Adrenal gland (tissue), 19 donors: ENCODE measurements around the gene UBA52. TPM values are rescaled to one million over a fixed set of nuclear protein-coding genes. Genes with fewer than 3 reads are reported as not detected.

Experiments used
- DNase-seq, 7 donors: peaks; one replicate each; pipeline ENCODE4 v3.0.0-alpha.2; 2019 to 2020
- H3K27ac ChIP-seq, 5 donors: fragments of 200-600 bp; sonication (generic) in 4 of 5; 1 replicate in 3 of 5; 2 replicates in 2 of 5; pipeline versions ENCODE4 v1.5.1 to v1.8.0; 2016 to 2020; ENCODE audit warnings: mild to moderate bottlenecking in 1 of 5
- H3K27me3 ChIP-seq: fragments of 200-600 bp; 2 replicates; pipeline ENCODE4 v1.8.0; 2021
- H3K36me3 ChIP-seq, 2 donors: fragments of 200-600 bp; replicated peaks in 1 of 2; 1 replicate in 1 of 2; 2 replicates in 1 of 2; pipeline versions ENCODE4 v1.5.1 to v1.8.0; 2018 to 2022
- H3K4me1 ChIP-seq, 2 donors: fragments of 200-600 bp; replicated peaks in 1 of 2; 1 replicate in 1 of 2; 2 replicates in 1 of 2; pipeline versions ENCODE4 v1.5.1 to v1.8.0; 2018 to 2021
- H3K4me3 ChIP-seq, 4 donors: fragments of 200-600 bp; sonication (generic) in 3 of 4; one replicate each; pipeline ENCODE4 v1.5.1; 2016 to 2018
- H3K9me3 ChIP-seq, 3 donors: fragments of 200-600 bp; sonication (generic) in 1 of 3; replicated peaks in 1 of 3; 1 replicate in 2 of 3; 2 replicates in 1 of 3; pipeline versions ENCODE4 v1.5.1 to v1.8.0; 2016 to 2021
- POLR2A ChIP-seq, 2 donors: fragments of 450-650 bp; IDR thresholded peaks; one replicate each; pipeline ENCODE4 v1.6.1; 2017; ENCODE audit warnings: antibody characterized with exemption in 2 of 2, mild to moderate bottlenecking in 2 of 2, moderate library complexity in 1 of 2
- WGBS, 4 donors: extraction: QIAGEN DNeasy Blood & Tissue Kit in 2 of 4; methylation state at CpG; one replicate each; pipeline versions ENCODE4 v1.1.5 to v1.1.7; 2013 to 2017; 5-methylcytosine and 5-hydroxymethylcytosine counted together
- intact Hi-C, 2 donors: fragments of 100-400 bp; cut with DNase I; formaldehyde crosslinking; loops; one replicate each; pipeline versions ENCODE4 v1.14.1 to v1.15.0; 2022 to 2023
- long read RNA-seq, 10 donors: library from polyadenylated mRNA in 3 of 10; unstranded in 2 of 10; stranded (forward) in 1 of 10; transcript quantifications; one replicate each; pipeline ENCODE4 v2.0.0 and lab custom pipeline, GENCODE V29; 2021 to 2026
- polyA plus RNA-seq, 3 donors: library from polyadenylated mRNA; stranded (reverse); fragments of 200-250 nt in 2 of 3; fragments of 350-450 nt in 1 of 3; fragmentation: Illumina TruSeq in 1 of 3; extraction: RNeasy Lipid Tissue Mini Kit (QIAGEN cat#74804) in 1 of 3; gene quantifications; one replicate each; pipeline ENCODE4 v1.2.3, GENCODE V29; 2013 to 2014
- total RNA-seq, 9 donors: library from RNA; depleted of rRNA in 4 of 9; stranded (reverse); fragments of >200 nt in 4 of 9; fragments of 120-200 nt in 1 of 9; fragmentation: NEBNext Ultra II Directional in 1 of 9; extraction: Animal tissue kit (Norgen Biotek cat#: 25700) in 1 of 9; gene quantifications; one replicate each; pipeline versions ENCODE4 v1.1.0 to v1.2.4, GENCODE V29; 2013 to 2023
- TF ChIP-seq, protein P1 (sequence below), 6 experiments: fragments of 450-650 bp in 4 of 6; fragments of 200-600 bp in 2 of 6; sonication (generic) in 1 of 6; IDR thresholded peaks; 1 replicate in 5 of 6; 2 replicates in 1 of 6; pipeline versions ENCODE4 v1.5.1 to v1.8.0; 2016 to 2021; ENCODE audit warnings: antibody characterized with exemption in 6 of 6, mild to moderate bottlenecking in 2 of 6, moderate library complexity in 1 of 6
- donor health status: healthy with polysubstance abuse.
- donor health status: Bipolar disorder and iron deficiency.
- donor health status: DM: yes; HTN: yes; CAD: no.
- donor health status: DM: no; HTN: no; CAD: no.
- donor health status: DM: no; HTN: no; CAD: no.
- donor health status: DM: yes; HTN: yes; CAD: no.

UBA52 gene
- total RNA-seq (1,000 to 10,000 TPM in 6 of 9 donors, 100 to 1,000 TPM in 3; 781 to 1,331 (median 1,025) TPM), polyA plus RNA-seq (1,000 to 10,000 TPM in 2 of 3 donors, 100 to 1,000 TPM in 1; 950 to 1,900 (median 1,669) TPM)
- long read RNA-seq, donor 1, transcript UBA52-202 (5 exons, 2,845 nt) = minor isoform, 149 of 580 reads
- long read RNA-seq, donor 1, transcript UBA52-209 (4 exons, 514 nt) = minor isoform, 108 of 580 reads
- long read RNA-seq, donor 1, transcript UBA52-201 (5 exons, 572 nt) = major isoform, 211 of 580 reads
- long read RNA-seq, donor 1, partial matches to known transcripts = 56 of 580 reads
- long read RNA-seq, donor 1, other reads (novel, unspliced or antisense) = 49 of 580 reads
- long read RNA-seq, donor 2, transcript UBA52-202 (5 exons, 2,845 nt) = minor isoform, 98 of 436 reads
- long read RNA-seq, donor 2, transcript UBA52-201 (5 exons, 572 nt) = major isoform, 175 of 436 reads
- long read RNA-seq, donor 2, transcript UBA52-209 (4 exons, 514 nt) = minor isoform, 84 of 436 reads
- long read RNA-seq, donor 2, partial matches to known transcripts = 58 of 436 reads
- long read RNA-seq, donor 2, other reads (novel, unspliced or antisense) = 18 of 436 reads
- long read RNA-seq, donor 3, transcript UBA52-201 (5 exons, 572 nt) = major isoform, 184 of 465 reads
- long read RNA-seq, donor 3, transcript UBA52-209 (4 exons, 514 nt) = minor isoform, 99 of 465 reads
- long read RNA-seq, donor 3, transcript UBA52-202 (5 exons, 2,845 nt) = minor isoform, 93 of 465 reads
- long read RNA-seq, donor 3, partial matches to known transcripts = 61 of 465 reads
- long read RNA-seq, donor 3, other reads (novel, unspliced or antisense) = 22 of 465 reads
- long read RNA-seq, donor 4, transcript UBA52-209 (4 exons, 514 nt) = minor isoform, 111 of 773 reads
- long read RNA-seq, donor 4, transcript UBA52-202 (5 exons, 2,845 nt) = minor isoform, 231 of 773 reads
- long read RNA-seq, donor 4, transcript UBA52-201 (5 exons, 572 nt) = major isoform, 388 of 773 reads
- long read RNA-seq, donor 4, partial matches to known transcripts = 8 of 773 reads
- long read RNA-seq, donor 4, other reads (novel, unspliced or antisense) = 34 of 773 reads
- long read RNA-seq, donor 5, transcript UBA52-209 (4 exons, 514 nt) = minor isoform, 22 of 313 reads
- long read RNA-seq, donor 5, transcript UBA52-201 (5 exons, 572 nt) = major isoform, 193 of 313 reads
- long read RNA-seq, donor 5, transcript UBA52-202 (5 exons, 2,845 nt) = minor isoform, 83 of 313 reads
- long read RNA-seq, donor 5, partial matches to known transcripts = 5 of 313 reads
- long read RNA-seq, donor 5, other reads (novel, unspliced or antisense) = 5 of 313 reads
- long read RNA-seq, donor 6, transcript UBA52-209 (4 exons, 514 nt) = minor isoform, 135 of 939 reads
- long read RNA-seq, donor 6, transcript UBA52-202 (5 exons, 2,845 nt) = minor isoform, 202 of 939 reads
- long read RNA-seq, donor 6, transcript UBA52-201 (5 exons, 572 nt) = major isoform, 555 of 939 reads
- long read RNA-seq, donor 6, partial matches to known transcripts = 8 of 939 reads
- long read RNA-seq, donor 6, other reads (novel, unspliced or antisense) = 37 of 939 reads
- long read RNA-seq, donor 7, transcript UBA52-209 (4 exons, 514 nt) = minor isoform, 63 of 300 reads
- long read RNA-seq, donor 7, transcript UBA52-202 (5 exons, 2,845 nt) = minor isoform, 66 of 300 reads
- long read RNA-seq, donor 7, transcript UBA52-201 (5 exons, 572 nt) = major isoform, 123 of 300 reads
- long read RNA-seq, donor 7, partial matches to known transcripts = 31 of 300 reads
- long read RNA-seq, donor 7, other reads (novel, unspliced or antisense) = 16 of 300 reads
- long read RNA-seq, donor 8, transcript UBA52-201 (5 exons, 572 nt) = major isoform, 195 of 539 reads
- long read RNA-seq, donor 8, transcript UBA52-209 (4 exons, 514 nt) = minor isoform, 103 of 539 reads
- long read RNA-seq, donor 8, transcript UBA52-202 (5 exons, 2,845 nt) = minor isoform, 158 of 539 reads
- long read RNA-seq, donor 8, partial matches to known transcripts = 21 of 539 reads
- long read RNA-seq, donor 8, other reads (novel, unspliced or antisense) = 52 of 539 reads
- long read RNA-seq, donor 9, transcript UBA52-202 (5 exons, 2,845 nt) = minor isoform, 103 of 402 reads
- long read RNA-seq, donor 9, transcript UBA52-209 (4 exons, 514 nt) = minor isoform, 88 of 402 reads
- long read RNA-seq, donor 9, transcript UBA52-201 (5 exons, 572 nt) = major isoform, 137 of 402 reads
- long read RNA-seq, donor 9, partial matches to known transcripts = 48 of 402 reads
- long read RNA-seq, donor 9, other reads (novel, unspliced or antisense) = 20 of 402 reads
- long read RNA-seq, donor 10, transcript UBA52-209 (4 exons, 514 nt) = minor isoform, 48 of 175 reads
- long read RNA-seq, donor 10, transcript UBA52-201 (5 exons, 572 nt) = minor isoform, 51 of 175 reads
- long read RNA-seq, donor 10, transcript UBA52-202 (5 exons, 2,845 nt) = major isoform, 54 of 175 reads
- long read RNA-seq, donor 10, partial matches to known transcripts = 11 of 175 reads
- long read RNA-seq, donor 10, other reads (novel, unspliced or antisense) = 10 of 175 reads

GRCh38 chr19:18571564-18572344 lies at the start of gene UBA52:
Gene UBA52 (plus strand): TSS chr19:18571857. CDS start chr19:18573301, 1,444 bp downstream.
- TF ChIP-seq, protein P1, sequence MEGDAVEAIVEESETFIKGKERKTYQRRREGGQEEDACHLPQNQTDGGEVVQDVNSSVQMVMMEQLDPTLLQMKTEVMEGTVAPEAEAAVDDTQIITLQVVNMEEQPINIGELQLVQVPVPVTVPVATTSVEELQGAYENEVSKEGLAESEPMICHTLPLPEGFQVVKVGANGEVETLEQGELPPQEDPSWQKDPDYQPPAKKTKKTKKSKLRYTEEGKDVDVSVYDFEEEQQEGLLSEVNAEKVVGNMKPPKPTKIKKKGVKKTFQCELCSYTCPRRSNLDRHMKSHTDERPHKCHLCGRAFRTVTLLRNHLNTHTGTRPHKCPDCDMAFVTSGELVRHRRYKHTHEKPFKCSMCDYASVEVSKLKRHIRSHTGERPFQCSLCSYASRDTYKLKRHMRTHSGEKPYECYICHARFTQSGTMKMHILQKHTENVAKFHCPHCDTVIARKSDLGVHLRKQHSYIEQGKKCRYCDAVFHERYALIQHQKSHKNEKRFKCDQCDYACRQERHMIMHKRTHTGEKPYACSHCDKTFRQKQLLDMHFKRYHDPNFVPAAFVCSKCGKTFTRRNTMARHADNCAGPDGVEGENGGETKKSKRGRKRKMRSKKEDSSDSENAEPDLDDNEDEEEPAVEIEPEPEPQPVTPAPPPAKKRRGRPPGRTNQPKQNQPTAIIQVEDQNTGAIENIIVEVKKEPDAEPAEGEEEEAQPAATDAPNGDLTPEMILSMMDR (IDR thresholded peaks at IDR 0.05) = peak in 1 of 6 experiments; percentile 7
- peak; percentile 83 to 94 for TF ChIP-seq POLR2A (IDR thresholded peaks at IDR 0.05)
- intact Hi-C loops = no loop called here
- H3K36me3 ChIP-seq = peaks cover 0 to 62% of the 10 kb centered on the region in 2 donors
- peak within 1 kb of the TSS; percentile 79 to 94 (median 82) for H3K4me3 ChIP-seq
- WGBS, 4 donors = 0% methylated on average over 20 to 73 of the region's 75 CpGs
- peaks cover 14 to 19% of the 10 kb centered on the region in 2 donors for H3K4me1 ChIP-seq
- H3K27me3 ChIP-seq = no peaks in the 10 kb centered on the region
- DNase-seq = peak; percentile 98 to 99 (median 98)
- H3K9me3 ChIP-seq = no peaks in the 10 kb centered on the region
- H3K27ac ChIP-seq = peak within 1 kb of the TSS; percentile 85 to 94 (median 92)

- intact Hi-C loops = no loop called here
- peak; percentile 100 for DNase-seq
- WGBS, 4 donors = 1 to 3% (median 1%) methylated on average over 14 to 51 of the region's 51 CpGs
Measured at GRCh38 chr19:18522124-18522861, 49.4 kb upstream of the UBA52 start.

More at GRCh38 chr19:18522124-18522861, 49.4 kb upstream of the UBA52 start:
- H3K36me3 ChIP-seq = no peaks in the 10 kb centered on the region
- peaks cover 16 to 28% of the 10 kb centered on the region in 2 donors for H3K4me1 ChIP-seq
- no peaks in the 10 kb centered on the region for H3K27me3 ChIP-seq
- peak overlapping the region in 4 of 5 donors; percentile 85 to 96 (median 92) for H3K27ac ChIP-seq
- no peaks in the 10 kb centered on the region for H3K9me3 ChIP-seq
- TF ChIP-seq POLR2A (IDR thresholded peaks at IDR 0.05) = peak in 1 of 2 donors; percentile 36
- TF ChIP-seq, protein P1 (IDR thresholded peaks at IDR 0.05) = peak in 1 of 6 experiments; percentile 12
- peak overlapping the region in 2 of 4 donors; percentile 87 to 94 for H3K4me3 ChIP-seq
